Hippocampal formation (tissue), 2 donors: ENCODE data around the gene ARAP1.

Experiments used
- DNase-seq, 2 donors: peaks; one replicate each; lab custom pipeline; 2025; lab: John Stamatoyannopoulos, UW

ARAP1 gene

GRCh38 chr11:72742513-72743320, 9.5 kb downstream of the ARAP1 start:
- no peak for DNase-seq

GRCh38 chr11:72741849-72742512, 10.2 kb downstream of the ARAP1 start:
- DNase-seq, result no peak

- peak in 1 of 2 donors; percentile 37 for DNase-seq
Measured at GRCh38 chr11:72741429-72741833, 10.8 kb downstream of the ARAP1 start.

GRCh38 chr11:72740562-72741428, 11.4 kb downstream of the ARAP1 start:
- no peak for DNase-seq

- DNase-seq, result no peak
Measured at GRCh38 chr11:72740060-72740424, 12.2 kb downstream of the ARAP1 start.

- no peak for DNase-seq
Measured at GRCh38 chr11:72739240-72740059, 12.8 kb downstream of the ARAP1 start.

GRCh38 chr11:72738199-72739141, 13.7 kb downstream of the ARAP1 start:
- no peak for DNase-seq

GRCh38 chr11:72737336-72737735, 14.9 kb downstream of the ARAP1 start:
- no peak for DNase-seq

GRCh38 chr11:72736452-72737069, 15.6 kb downstream of the ARAP1 start:
- no peak for DNase-seq

- DNase-seq, result no peak
Measured at GRCh38 chr11:72735495-72736027, 16.6 kb downstream of the ARAP1 start.

GRCh38 chr11:72732329-72732728, 19.9 kb downstream of the ARAP1 start:
- no peak for DNase-seq

- DNase-seq, result no peak
Measured at GRCh38 chr11:72730737-72731136, 21.5 kb downstream of the ARAP1 start.

- no peak for DNase-seq
Measured at GRCh38 chr11:72730243-72730642, 22.0 kb downstream of the ARAP1 start.

GRCh38 chr11:72727521-72727920, 24.7 kb downstream of the ARAP1 start:
- no peak for DNase-seq

GRCh38 chr11:72726266-72727220, 25.7 kb downstream of the ARAP1 start:
- no peak for DNase-seq

- DNase-seq, result no peak
Measured at GRCh38 chr11:72725724-72726028, 26.5 kb downstream of the ARAP1 start.

- DNase-seq, result peak; percentile 54 to 78
Measured at GRCh38 chr11:72724851-72725723, 27.1 kb downstream of the ARAP1 start.
